Upper lobe of left lung (tissue), 6 donors: ENCODE results near the gene ANKRD10. TPM values are rescaled to one million over a fixed set of nuclear protein-coding genes. Genes with fewer than 3 reads are reported as not detected.

Experiments
- ATAC-seq, 2 donors: fragments of 200-7000 bp; cut with Tn5 transposase; one replicate each; pipeline ENCODE4 v1.9.1; 2022; ENCODE audit warnings: mild to moderate bottlenecking in 2 of 2, moderate library complexity in 2 of 2; ENCODE audit not compliant: low FRiP score in 2 of 2
- DNase-seq, 2 donors: peaks; one replicate each; pipeline ENCODE4 v3.0.0-alpha.2; 2019 to 2020
- H3K27ac ChIP-seq, 4 donors: fragments of 200-600 bp; sonication (generic); one replicate each; pipeline ENCODE4 v1.5.1; 2016 to 2019
- H3K27me3 ChIP-seq, 4 donors: fragments of 200-600 bp; sonication (generic); one replicate each; pipeline ENCODE4 v1.5.1; 2017 to 2019
- H3K36me3 ChIP-seq, 4 donors: fragments of 200-600 bp; sonication (generic); one replicate each; pipeline ENCODE4 v1.5.1; 2016 to 2019
- H3K4me1 ChIP-seq, 4 donors: fragments of 200-600 bp; sonication (generic); one replicate each; pipeline ENCODE4 v1.5.1; 2018 to 2019
- H3K4me3 ChIP-seq, 4 donors: fragments of 200-600 bp; sonication (generic); one replicate each; pipeline ENCODE4 v1.5.1; 2017 to 2019; ENCODE audit warnings: mild to moderate bottlenecking in 2 of 4, moderate library complexity in 1 of 4
- H3K9me3 ChIP-seq, 4 donors: fragments of 200-600 bp; sonication (generic); one replicate each; pipeline ENCODE4 v1.5.1; 2018 to 2019
- CTCF ChIP-seq, 6 experiments: fragments of 450-650 bp in 4 of 6; fragments of 200-600 bp in 2 of 6; sonication (generic) in 2 of 6; IDR thresholded peaks; one replicate each; pipeline ENCODE4 v1.5.1; 2016 to 2019; ENCODE audit warnings: antibody characterized with exemption in 6 of 6
- EP300 ChIP-seq, 4 donors: sonication (generic); formaldehyde crosslinking; IDR thresholded peaks; one replicate each; pipeline ENCODE4 v1.5.1; 2017; ENCODE audit warnings: antibody characterized with exemption in 4 of 4, control low read depth in 2 of 4
- POLR2A ChIP-seq, 4 donors: fragments of 450-650 bp; IDR thresholded peaks; one replicate each; pipeline ENCODE4 v1.5.1; 2016 to 2017; ENCODE audit warnings: antibody characterized with exemption in 4 of 4, mild to moderate bottlenecking in 2 of 4
- POLR2AphosphoS5 ChIP-seq, 2 donors: sonication (generic); formaldehyde crosslinking; IDR thresholded peaks; one replicate each; pipeline ENCODE4 v1.5.1; 2017; ENCODE audit warnings: antibody characterized with exemption in 2 of 2
- WGBS, 2 donors: methylation state at CpG; one replicate each; pipeline ENCODE4 v1.1.5; 2017 to 2018; 5-methylcytosine and 5-hydroxymethylcytosine counted together
- total RNA-seq, 6 donors: library from RNA; depleted of rRNA in 4 of 6; stranded (reverse); fragments of >200 nt in 4 of 6; gene quantifications; one replicate each; pipeline versions ENCODE4 v1.1.0 to v1.2.1, GENCODE V29; 2016 to 2021
- donor health status: DM: no; HTN: no; CAD: no; lungs with moderate emphysema.
- donor health status: DM: no; HTN: yes; CAD: no; lungs with severe emphysema.

Gene ANKRD10
- total RNA-seq, 6 donors from 2014 or later: 91.4 to 190 (median 107) TPM

GRCh38 chr13:110885966-110886869 lies 28.7 kb downstream of the ANKRD10 start:
- H3K36me3 ChIP-seq: no peaks in the 10 kb centered on the region
- H3K4me3 ChIP-seq: no peak overlapping the region
- H3K9me3 ChIP-seq: no peaks in the 10 kb centered on the region
- DNase-seq (no peak), ATAC-seq (no peak)
- TF ChIP-seq POLR2A (IDR thresholded peaks at IDR 0.05) (no peak), CTCF (IDR thresholded peaks at IDR 0.05) (no peak), POLR2AphosphoS5 (IDR thresholded peaks at IDR 0.05) (no peak), EP300 (IDR thresholded peaks at IDR 0.05) (no peak)
- H3K27ac ChIP-seq: no peak overlapping the region
- H3K27me3 ChIP-seq: no peaks in the 10 kb centered on the region
- WGBS, 2 donors: 61% methylated on average over 8 of the region's 8 CpGs
- no peaks in the 10 kb centered on the region for H3K4me1 ChIP-seq

GRCh38 chr13:110885516-110885915 lies 29.4 kb downstream of the ANKRD10 start:
- ATAC-seq: no peak
- TF ChIP-seq EP300 (IDR thresholded peaks at IDR 0.05): no peak
- 76 to 90% methylated on average over 10 of the region's 10 CpGs for WGBS, 2 donors
- no peaks in the 10 kb centered on the region for H3K4me1 ChIP-seq
- H3K4me3 ChIP-seq: no peak overlapping the region
- no peak for DNase-seq
- H3K9me3 ChIP-seq: no peaks in the 10 kb centered on the region
- H3K27me3 ChIP-seq: no peaks in the 10 kb centered on the region
- peaks cover 0 to 5% (median 0%) of the 10 kb centered on the region in 4 donors for H3K36me3 ChIP-seq
- no peak overlapping the region for H3K27ac ChIP-seq

- H3K4me3 ChIP-seq: no peak overlapping the region
- no peak for DNase-seq
- no peak overlapping the region for H3K27ac ChIP-seq
- H3K27me3 ChIP-seq: no peaks in the 10 kb centered on the region
- no peaks in the 10 kb centered on the region for H3K9me3 ChIP-seq
- WGBS, 2 donors: 63 to 79% methylated on average over 3 of the region's 3 CpGs
- TF ChIP-seq EP300 (IDR thresholded peaks at IDR 0.05) (no peak), POLR2AphosphoS5 (IDR thresholded peaks at IDR 0.05) (no peak), POLR2A (IDR thresholded peaks at IDR 0.05) (no peak), CTCF (IDR thresholded peaks at IDR 0.05) (no peak)
- H3K4me1 ChIP-seq: no peaks in the 10 kb centered on the region
- no peak for ATAC-seq
- H3K36me3 ChIP-seq: peaks cover 0 to 10% (median 0%) of the 10 kb centered on the region in 4 donors
Measured at GRCh38 chr13:110884517-110884916, 30.4 kb downstream of the ANKRD10 start.

DNA sequence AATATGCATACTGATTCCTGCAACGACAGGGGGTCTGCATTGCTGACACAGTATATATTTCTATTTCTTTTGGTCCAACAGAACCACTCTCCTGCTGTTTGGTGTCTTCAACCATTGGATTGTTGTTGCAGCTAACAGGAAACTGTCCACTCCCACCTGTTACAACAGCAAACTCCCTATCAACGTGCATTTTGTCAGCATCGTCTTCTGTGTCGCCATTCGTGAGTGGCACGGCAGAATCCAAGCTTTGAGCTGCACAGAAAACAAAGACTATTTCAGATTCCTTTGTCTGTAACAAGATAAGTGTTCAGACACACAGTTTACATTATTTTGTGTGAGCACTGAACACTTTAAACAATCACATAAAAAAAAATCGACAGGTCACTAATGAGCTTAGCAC lies 31.3 kb downstream of the ANKRD10 start:
- H3K9me3 ChIP-seq: no peaks in the 10 kb centered on the region
- H3K4me3 ChIP-seq: no peak overlapping the region
- 61 to 71% methylated on average over 7 of the region's 7 CpGs for WGBS, 2 donors
- TF ChIP-seq EP300 (IDR thresholded peaks at IDR 0.05) (no peak), POLR2A (IDR thresholded peaks at IDR 0.05) (no peak), CTCF (IDR thresholded peaks at IDR 0.05) (no peak), POLR2AphosphoS5 (IDR thresholded peaks at IDR 0.05) (no peak)
- no peaks in the 10 kb centered on the region for H3K27me3 ChIP-seq
- no peak for DNase-seq
- H3K36me3 ChIP-seq: peaks cover 0 to 10% (median 0%) of the 10 kb centered on the region in 4 donors
- no peaks in the 10 kb centered on the region for H3K4me1 ChIP-seq
- H3K27ac ChIP-seq: no peak overlapping the region
- ATAC-seq: no peak

- DNase-seq (no peak), ATAC-seq (no peak)
- TF ChIP-seq CTCF (IDR thresholded peaks at IDR 0.05): no peak
- no peak for TF ChIP-seq POLR2AphosphoS5 (IDR thresholded peaks at IDR 0.05)
- no peak for TF ChIP-seq EP300 (IDR thresholded peaks at IDR 0.05)
- no peak for TF ChIP-seq POLR2A (IDR thresholded peaks at IDR 0.05)
- Histone ChIP-seq H3K4me3 (no peak overlapping the region), H3K9me3 (no peaks in the 10 kb centered on the region), H3K27me3 (no peaks in the 10 kb centered on the region), H3K4me1 (no peaks in the 10 kb centered on the region), H3K36me3 (peaks cover 0 to 10% (median 0%) of the 10 kb centered on the region in 4 donors), H3K27ac (no peak overlapping the region)
- WGBS, 2 donors: 74 to 80% methylated on average over 2 of the region's 2 CpGs
Measured at GRCh38 chr13:110882972-110883371, 31.9 kb downstream of the ANKRD10 start.
